GM19239 (cell line): ENCODE measurements around the gene C3orf52.
"Not testable (repeated sequence)": the region's sequence is repeated elsewhere in the genome, so short reads cannot be mapped to it uniquely, and the experiment has no call there.

ENCODE experiments used
- DNase-seq: peaks from one replicate; pipeline ENCODE4 v3.0.0; 2011; ENCODE audit warnings: low spot score; ENCODE audit not compliant: insufficient read length
- FAIRE-seq: peaks from 2 replicates; lab custom pipeline; 2011; peaks lifted over from hg19 to GRCh38; lab: Jason Lieb, UNC

The C3orf52 gene, protein sequence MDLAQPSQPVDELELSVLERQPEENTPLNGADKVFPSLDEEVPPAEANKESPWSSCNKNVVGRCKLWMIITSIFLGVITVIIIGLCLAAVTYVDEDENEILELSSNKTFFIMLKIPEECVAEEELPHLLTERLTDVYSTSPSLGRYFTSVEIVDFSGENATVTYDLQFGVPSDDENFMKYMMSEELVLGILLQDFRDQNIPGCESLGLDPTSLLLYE

DNA sequence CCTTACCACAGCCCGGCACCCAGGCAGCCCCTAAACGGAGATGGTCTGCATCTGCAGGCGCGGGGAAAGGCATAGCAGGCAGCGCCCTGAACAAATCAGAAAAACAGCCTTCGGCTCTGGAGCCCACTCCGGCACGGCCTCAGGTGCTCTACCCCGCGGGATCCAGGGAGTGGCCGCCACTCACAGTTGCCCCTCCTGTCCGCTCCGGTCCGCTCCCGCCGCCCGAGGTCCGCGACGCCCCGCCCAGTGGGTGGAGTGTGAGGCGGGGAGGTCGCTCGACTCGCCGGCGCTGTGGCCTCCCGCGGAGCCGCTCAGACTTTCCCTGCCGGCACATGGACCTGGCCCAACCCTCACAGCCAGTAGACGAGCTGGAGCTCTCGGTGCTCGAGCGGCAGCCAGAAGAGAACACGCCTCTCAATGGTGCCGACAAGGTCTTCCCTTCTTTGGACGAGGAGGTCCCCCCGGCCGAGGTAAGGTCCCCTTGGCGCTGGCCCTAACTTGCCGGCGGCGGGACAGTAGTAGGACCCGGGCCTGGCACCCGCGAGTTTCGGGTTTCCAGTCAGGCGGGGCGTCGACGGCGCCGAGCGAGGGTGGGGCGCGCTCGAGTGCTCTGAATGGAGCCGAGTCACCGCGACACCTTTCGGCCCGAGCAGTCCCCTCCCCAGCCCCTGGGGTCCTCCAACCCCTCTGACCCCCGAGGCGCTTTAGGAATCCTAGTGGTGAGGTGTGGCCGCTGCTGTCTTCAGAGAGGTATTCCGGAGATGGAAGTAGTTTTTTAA is at the start of gene C3orf52:
C3orf52 (plus strand) TSS at position 314 of the 779 bp plus-strand sequence; CDS start at position 333, 19 bp downstream.
- DNase-seq (peak; percentile 57), FAIRE-seq (peak; percentile 59)

DNA sequence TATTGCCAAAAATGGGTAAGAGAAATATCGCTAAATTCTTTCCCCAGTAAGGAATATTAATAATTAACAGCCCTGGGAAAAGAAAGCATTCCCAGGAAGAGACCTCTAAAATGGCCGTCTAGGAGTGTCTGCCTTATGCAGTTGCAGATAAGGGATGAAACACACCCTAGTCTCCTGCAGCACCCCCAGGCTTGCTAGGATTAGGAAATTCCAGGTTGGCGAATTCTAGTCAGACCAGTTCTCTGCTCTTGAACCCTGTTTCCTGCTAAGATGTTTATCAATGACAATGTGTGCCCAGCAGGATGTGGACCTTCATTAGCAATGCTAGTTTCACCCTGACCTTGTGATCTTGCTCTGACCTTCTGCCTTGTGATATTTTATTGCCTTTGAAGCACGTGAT is 49.0 kb upstream of the C3orf52 start:
- not testable (repeated sequence) for FAIRE-seq, DNase-seq

DNA sequence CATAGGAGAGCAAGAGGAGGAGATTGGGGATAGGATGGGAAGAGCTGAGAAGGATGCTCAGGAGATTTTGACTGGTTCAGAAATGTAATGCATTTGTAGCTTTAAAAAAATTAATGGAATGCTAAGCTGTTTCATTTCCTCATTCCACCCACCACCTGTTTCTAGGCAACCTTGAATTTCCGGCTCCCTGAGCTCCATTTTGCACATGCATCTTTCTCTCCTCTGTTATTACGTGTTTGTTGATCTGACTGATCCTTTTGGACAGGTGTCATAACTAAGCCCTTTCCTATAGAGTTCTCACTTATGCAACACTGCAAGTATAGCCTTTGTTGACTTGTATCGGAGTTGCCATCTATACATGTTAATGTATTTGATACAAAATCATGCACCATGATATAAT is 47.3 kb upstream of the C3orf52 start:
- DNase-seq (no peak), FAIRE-seq (no peak)

DNA sequence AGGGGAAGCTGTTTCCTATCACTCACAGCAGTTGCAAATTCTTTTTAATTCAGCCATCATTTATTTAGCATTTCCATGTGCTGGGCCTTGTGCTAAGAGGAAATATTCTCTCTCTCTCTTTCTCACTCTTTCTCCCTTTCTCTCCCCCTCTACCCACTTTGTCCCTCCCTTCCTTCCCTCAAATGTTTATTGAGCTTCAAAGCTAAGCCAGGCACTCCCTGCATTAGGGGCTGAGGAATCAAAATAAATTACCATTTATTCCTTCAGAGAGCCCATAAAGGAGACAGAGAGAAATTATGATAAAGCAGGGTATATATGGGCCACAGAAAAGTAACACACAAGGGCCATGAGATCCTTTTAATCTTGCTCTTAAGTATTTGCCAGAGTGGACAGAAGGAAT is 44.9 kb upstream of the C3orf52 start:
- FAIRE-seq (no peak), DNase-seq (no peak)

DNA sequence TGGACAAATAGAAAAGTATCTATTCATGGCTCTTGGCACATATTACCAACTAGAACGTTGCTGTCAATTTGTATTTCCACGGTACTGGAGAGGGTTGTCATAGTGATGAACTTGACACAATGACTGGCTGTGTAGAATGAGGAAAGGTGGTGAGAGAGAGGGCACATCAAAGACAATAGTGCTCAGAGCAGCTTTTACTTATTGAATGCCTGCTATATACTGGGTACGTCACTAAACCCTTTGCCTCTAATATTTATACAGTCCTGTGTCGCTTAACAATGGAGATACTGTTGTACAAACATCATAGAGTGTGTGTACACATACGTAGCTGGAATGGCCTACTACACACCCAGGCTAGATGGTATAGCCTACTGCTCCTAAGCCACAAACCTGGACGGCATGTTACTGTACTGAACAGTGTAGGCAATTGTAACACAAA is 43.3 kb upstream of the C3orf52 start:
- DNase-seq = no peak
- no peak for FAIRE-seq

DNA sequence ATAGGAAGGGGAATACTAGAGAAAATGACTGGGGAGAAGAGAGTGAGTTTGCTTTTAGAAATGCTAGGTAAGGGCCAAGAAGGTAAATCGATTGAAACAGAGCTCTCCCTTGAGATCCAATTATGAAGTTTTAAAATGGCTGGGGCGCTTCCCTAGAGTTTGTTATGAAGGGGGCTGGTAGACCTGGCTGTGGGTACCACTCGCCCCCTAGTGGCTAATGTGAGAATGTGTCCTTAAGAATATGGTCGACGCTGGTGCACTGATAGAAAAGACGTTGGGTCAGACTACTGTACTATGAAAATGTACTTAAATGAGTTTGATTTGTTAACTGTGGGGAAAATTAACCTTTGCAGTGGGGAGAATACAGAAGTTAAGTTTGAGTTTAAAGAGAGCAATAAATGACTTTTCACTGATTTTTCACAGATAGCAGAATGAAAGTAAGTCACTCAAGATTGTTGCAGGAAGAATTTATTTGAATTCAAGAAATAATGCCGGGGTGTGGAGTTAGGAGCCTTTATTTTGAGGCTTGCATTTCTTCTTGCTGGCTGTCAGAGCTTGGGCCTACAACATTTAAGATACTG is 42.5 kb upstream of the C3orf52 start:
- FAIRE-seq (peak; percentile 91), DNase-seq (peak; percentile 32)

DNA sequence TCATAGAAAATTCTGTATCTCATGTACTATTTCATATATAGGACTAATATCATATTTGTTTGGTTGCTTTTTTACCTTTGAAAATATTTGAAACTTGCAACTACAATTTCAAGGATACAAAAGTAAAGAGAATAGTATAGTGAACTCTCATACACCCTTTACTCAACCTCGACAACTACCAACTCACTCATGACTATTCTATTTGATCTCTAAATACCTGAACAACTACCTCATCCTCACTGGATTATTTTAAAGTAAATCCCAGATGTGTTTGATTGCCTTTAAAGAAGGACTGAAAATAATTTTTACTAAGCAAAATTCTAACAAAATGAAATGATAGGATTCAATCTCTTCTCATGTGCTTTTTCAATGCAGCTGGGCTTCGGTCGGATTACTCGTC is 39.6 kb upstream of the C3orf52 start:
- no peak for FAIRE-seq

DNA sequence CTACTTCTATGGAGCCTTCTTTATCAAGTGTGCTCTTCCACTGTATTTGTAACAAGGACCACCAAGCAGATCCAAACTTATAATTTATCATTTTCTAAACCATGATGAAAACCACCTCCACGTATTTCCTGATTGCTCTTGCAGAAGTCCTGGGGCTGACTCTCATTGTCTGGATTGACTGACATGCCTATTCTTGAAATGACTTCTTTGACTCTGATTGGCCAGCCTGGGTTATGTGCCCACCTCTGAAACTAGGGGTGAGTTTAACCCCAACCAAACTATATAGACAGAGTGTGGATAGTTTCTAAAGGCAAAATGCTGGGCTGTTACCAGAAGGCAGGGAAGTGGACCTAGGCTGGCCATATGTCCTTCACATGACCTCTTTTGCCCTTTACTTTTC is 38.9 kb upstream of the C3orf52 start:
- DNase-seq = no peak
- no peak for FAIRE-seq

More for the DNA sequence above, 39.6 kb upstream of the C3orf52 start:
- no peak for DNase-seq

DNA sequence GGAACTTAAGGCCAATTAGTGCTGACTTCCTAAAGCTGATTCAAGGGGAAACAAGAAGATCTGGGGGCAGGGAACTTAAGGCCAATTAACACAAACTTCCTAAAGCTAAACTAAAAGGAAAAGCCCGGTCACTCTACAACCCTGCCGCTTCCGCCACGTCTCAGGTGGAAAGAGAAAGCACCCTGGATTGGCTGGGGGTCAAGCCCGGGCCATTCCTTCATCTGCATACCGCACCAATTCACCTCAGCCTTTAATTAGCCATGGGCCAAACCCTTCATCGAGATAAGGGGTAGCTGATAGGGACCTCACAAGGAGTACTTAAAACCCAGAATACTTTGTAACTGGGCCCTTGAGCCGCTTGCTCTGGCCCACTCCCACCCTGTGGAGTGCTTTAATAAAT is 37.3 kb upstream of the C3orf52 start:
- DNase-seq = no peak
- FAIRE-seq = no peak

DNA sequence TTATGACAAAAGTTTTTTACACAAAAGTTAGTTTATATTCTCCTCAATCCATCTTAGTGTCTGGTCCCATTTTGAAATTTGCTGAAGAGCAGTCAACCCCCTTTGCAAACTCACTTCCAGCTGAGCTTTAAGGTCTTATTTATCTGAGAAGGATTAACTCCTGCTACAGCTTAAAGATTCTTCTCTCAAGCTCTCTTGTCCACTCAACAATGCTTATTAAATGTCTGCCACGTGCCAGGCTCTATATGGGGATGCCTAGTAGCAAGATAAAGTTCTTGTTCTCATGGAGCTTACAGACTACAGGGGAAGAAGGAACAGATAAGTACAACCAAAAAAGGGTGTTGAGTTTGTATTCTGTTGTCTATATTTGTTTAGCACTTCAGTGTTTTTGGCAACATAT is 33.0 kb upstream of the C3orf52 start:
- DNase-seq (no peak), FAIRE-seq (no peak)

DNA sequence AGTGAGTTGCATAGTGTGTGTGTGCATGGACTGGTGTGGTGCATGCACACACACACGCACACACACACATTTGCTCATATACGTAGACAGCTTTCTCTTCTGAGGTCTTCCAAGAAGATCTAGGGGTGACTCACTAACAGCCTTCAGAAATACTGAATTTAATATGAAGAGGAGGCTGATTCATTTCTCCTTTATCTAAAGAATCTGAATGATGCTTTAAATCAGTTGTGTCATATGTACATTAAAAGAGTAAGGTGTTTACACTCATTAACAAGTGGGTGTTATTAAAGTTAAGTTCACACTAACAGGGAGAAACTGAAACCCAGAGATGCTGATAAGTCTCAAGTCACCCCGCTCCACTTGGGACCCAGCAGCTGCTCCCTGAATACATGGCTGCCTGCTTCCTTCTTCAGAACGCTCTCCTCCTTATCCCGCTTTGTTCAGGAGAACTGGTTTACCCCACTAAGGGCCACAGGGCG is 29.7 kb upstream of the C3orf52 start:
- FAIRE-seq = no peak
- no peak for DNase-seq

DNA sequence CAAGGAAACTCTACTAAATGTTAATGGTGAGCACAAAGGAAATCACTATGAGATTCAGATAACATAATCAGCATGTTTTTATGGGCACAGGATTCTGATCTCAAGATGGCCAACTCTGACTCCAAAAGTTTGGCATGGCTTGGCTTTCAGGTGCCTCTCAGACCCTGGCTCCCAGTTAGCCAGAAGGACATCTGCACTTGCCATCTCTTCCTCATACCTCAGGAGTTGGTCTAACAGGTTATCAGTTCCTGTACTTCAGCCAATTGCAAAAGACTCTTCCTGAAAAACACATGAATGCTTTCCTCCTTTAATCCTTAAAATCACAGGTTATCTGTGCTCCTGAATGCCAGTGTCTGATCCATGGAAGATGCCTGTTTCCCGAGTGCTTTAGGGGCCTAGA is 26.7 kb upstream of the C3orf52 start:
- DNase-seq (no peak), FAIRE-seq (no peak)

DNA sequence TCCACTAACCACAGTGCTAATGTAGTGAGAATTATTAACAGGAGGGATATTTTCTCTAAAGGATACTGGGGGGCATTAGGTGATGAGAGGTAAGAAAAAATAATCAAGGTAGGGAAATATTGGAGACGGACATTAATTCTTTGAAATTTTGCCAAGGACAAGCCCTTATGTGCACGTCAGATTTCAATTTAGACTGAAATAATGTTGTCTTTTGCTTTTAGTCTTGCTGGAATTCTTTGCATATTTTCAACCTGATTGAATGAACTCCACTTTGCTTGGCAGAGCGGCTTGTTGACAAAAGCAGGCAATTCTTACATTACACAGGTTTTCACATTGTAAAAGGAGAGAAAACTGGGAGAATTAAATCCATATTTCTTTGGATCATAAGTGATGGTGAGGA is 25.0 kb upstream of the C3orf52 start:
- FAIRE-seq (no peak), DNase-seq (no peak)

DNA sequence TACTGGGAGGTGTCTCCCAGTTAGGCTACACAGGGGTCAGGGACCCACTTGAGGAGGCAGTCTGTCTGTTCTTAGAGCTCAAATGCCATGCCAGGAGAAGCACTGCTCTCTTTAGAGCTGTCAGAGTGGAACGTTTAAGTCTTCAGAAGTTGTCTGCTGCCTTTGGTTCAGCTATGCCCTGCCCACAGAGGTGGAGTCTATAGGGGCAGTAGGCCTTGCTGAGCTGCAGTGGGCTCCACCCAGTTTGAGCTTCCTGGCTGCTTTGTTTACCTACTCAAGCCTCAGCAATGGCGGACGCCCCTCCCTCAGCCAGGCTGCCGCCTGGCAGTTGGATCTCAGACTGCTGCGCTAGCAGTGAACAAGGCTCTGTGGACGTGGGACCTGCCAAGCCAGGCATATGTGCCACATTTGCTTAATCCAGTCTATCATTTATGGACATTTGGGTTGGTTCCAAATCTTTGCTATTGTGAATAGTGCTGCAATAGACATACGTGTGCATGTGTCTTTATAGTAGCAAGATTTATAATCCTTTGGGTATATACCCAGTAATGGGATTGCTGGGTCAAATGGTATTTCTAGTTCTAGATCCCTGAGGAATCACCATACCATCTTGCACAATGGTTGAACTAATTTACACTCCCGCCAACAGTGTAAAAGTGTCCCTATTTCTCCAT is 13.7 kb upstream of the C3orf52 start:
- not testable (repeated sequence) for DNase-seq, FAIRE-seq

DNA sequence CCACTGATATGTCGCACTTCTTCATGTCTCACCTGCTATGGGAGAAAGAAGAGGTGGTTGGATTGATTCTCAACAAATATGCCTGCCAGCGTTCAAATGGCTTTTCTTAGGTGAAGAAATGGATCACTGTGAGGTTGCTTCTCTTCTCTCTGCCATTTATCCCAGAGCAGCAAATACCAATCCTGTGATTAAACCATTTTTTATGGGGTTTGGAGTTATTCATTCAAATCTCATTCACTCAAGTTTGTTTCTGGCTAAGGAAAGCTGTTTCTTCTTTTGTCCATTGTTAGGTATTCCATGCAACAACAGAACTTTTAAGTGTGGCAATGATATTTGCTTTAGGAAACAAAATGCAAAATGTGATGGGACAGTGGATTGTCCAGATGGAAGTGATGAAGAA is 12.2 kb upstream of the C3orf52 start:
- FAIRE-seq = no peak
- DNase-seq = no peak

DNA sequence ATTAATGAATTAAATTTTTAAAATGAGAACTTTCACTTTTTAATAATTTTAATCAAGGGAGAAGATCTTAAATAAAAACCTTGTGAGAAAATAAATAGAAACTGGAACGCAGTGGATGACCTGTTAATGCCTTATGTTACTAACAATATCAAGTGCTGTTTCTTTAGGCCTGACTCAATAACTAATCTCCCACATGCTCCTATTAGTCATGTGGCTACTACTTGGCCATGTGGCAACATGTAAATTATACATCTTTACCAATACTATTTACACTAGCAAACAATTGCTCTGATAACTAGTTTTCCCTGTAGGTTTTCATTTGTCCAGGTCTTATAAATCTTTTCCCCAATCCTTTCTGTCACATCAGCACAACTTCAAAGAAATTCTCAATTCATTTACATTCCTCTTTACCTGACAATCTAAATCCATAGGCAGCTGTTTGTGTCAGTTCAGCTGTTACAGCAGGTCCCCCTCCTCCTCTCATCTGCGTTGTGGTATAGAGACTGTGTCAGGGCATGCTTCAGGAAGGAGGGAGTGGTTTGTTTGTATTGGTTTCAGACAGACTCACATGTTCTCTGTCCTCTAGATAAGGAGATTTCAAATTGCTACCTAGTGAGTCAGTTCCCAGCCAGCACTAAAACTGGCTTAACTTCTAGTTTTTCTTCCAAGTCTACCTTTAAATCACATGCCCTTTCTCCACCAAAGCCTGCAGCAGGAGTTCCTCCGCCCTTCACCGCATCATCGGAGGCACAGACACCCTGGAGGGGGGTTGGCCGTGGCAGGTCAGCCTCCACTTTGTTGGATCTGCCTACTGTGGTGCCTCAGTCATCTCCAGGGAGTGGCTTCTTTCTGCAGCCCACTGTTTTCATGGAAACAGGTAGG is 11.3 kb upstream of the C3orf52 start:
- FAIRE-seq (no peak), DNase-seq (no peak)

DNA sequence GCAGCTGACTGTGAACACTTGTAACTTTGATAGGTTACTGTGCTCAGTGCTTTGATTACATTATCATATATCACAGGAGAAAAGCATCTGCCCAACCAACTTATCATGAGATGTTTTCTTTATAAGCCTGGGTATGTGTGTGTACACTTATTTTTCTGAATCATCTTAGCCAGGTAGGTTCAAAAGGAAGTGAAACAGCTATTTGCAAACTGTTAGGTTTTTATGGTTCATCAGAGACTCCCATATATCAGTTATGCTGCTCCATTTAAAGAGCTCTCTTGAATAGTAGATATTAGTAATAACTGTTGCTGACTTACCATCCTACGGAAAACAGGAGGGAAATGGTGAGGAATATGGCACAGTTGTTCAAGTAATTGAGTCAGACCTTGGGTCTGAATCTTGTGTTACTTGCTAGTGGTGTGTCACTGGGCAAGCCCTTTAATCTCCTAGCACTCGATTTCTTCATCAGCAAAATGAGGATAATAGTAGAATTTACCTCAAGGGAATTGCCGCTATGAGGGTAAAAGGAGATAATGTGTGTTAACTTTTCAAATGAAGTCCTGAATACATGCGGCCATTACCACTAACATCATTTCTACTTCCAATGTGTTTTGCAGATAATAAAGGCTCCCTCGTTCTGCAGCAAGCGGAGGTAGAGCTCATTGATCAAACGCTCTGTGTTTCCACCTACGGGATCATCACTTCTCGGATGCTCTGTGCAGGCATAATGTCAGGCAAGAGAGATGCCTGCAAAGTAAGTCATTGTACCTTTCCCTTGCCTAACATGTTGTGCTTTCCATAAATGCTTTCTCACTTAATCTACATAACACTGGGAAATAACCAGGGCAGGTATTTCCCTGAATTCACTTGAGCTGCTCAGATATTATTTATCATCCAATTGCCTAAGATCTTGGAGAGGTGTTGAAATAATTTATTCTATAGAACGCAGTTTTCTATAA is 7.8 kb upstream of the C3orf52 start:
- FAIRE-seq = no peak
- DNase-seq = no peak

DNA sequence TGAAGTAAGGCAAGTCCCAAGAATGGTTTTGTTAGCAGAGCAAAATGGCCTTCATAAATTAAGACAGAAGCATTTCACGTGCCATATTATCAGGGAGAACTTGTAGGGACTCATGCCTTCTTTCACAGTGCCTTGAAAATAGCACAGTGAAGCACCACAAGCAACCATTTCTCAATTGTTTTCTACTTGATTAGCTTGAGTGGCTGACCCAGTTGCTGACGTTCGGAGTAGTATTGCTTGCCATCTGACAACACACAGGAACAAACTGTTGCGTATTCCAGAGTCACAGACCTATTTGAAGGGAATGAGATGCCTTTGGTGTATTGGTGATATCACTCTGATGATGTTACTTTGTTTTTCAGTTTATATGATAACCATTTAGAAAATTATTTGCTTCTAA is 3.0 kb upstream of the C3orf52 start:
- FAIRE-seq (no peak), DNase-seq (no peak)
